HepG2 (cell line): ENCODE results near the gene SCRT2. TPM values are rescaled to one million over a fixed set of nuclear protein-coding genes. Genes with fewer than 3 reads are reported as not detected.

Experiments
- FOXM1 ChIP-seq: sonication (generic); formaldehyde crosslinking; IDR thresholded peaks from 2 replicates; pipeline ENCODE4 v1.5.0; 2020; ENCODE audit warnings: missing genetic modification reagents
- GZF1 ChIP-seq: sonication (generic); formaldehyde crosslinking; IDR thresholded peaks from 2 replicates; pipeline ENCODE4 v1.5.1; 2020; ENCODE audit warnings: mild to moderate bottlenecking, missing genetic modification reagents
- HIC2 ChIP-seq: sonication (generic); formaldehyde crosslinking; IDR thresholded peaks from 2 replicates; pipeline ENCODE4 v1.9.0; 2022; ENCODE audit warnings: low read depth, missing genetic modification reagents
- JUNB ChIP-seq: sonication (generic); formaldehyde crosslinking; IDR thresholded peaks from 2 replicates; pipeline ENCODE4 v1.8.0; 2022; ENCODE audit warnings: missing genetic modification reagents, mild to moderate bottlenecking, borderline replicate concordance
- MEF2D ChIP-seq: sonication (generic); formaldehyde crosslinking; IDR thresholded peaks from 2 replicates; pipeline ENCODE4 v1.5.1; 2020; ENCODE audit warnings: mild to moderate bottlenecking, missing genetic modification reagents
- PHF5A ChIP-seq: IDR thresholded peaks from one replicate; pipeline ENCODE4 v1.6.1; 2018; ENCODE audit warnings: low read depth, missing genetic modification reagents; ENCODE audit not compliant: unreplicated experiment
- SOX5 ChIP-seq: IDR thresholded peaks from 2 replicates; pipeline ENCODE4 v1.6.1; 2016; ENCODE audit warnings: borderline replicate concordance
- ZFP82 ChIP-seq: sonication (generic); formaldehyde crosslinking; IDR thresholded peaks from 2 replicates; pipeline ENCODE4 v1.5.1; 2020; ENCODE audit warnings: mild to moderate bottlenecking, missing genetic modification reagents, borderline replicate concordance
- ZNF12 ChIP-seq: sonication (generic); formaldehyde crosslinking; IDR thresholded peaks from 2 replicates; pipeline ENCODE4 v1.5.0; 2020; ENCODE audit warnings: missing genetic modification reagents
- ZNF281 ChIP-seq: sonication (generic); formaldehyde crosslinking; IDR thresholded peaks from 2 replicates; pipeline ENCODE4 v1.4.0; 2020; ENCODE audit warnings: missing genetic modification reagents, borderline replicate concordance
- ZNF512 ChIP-seq: sonication (generic); formaldehyde crosslinking; IDR thresholded peaks from 2 replicates; pipeline ENCODE4 v1.4.0; 2020; ENCODE audit warnings: mild to moderate bottlenecking, missing genetic modification reagents
- ZNF547 ChIP-seq: sonication (generic); formaldehyde crosslinking; IDR thresholded peaks from 2 replicates; pipeline ENCODE4 v1.5.1; 2020; ENCODE audit warnings: mild to moderate bottlenecking, missing genetic modification reagents
- polyA plus RNA-seq, 8 experiments: library from polyadenylated mRNA; depleted of rRNA in 3 of 8; stranded (reverse) in 7 of 8; unstranded in 1 of 8; fragments of >200 nt; fragmentation: Illumina TruSeq in 4 of 8; extraction: Trizol in 4 of 8; gene quantifications; 2 replicates each; pipeline versions ENCODE4 v1.2.1 to v1.2.3, GENCODE V29; 2011 to 2016; ENCODE audit warnings: low read depth in 4 of 8, missing spikeins in 1 of 8, mixed read lengths in 1 of 8; ENCODE audit not compliant: insufficient read depth in 1 of 8
- total RNA-seq, 5 experiments: library from RNA; depleted of rRNA; stranded (reverse); fragments of >200 nt; fragmentation: Illumina TruSeq; extraction: Trizol; gene quantifications; 2 replicates each; pipeline ENCODE4 v1.2.3, GENCODE V29; 2016; ENCODE audit warnings: low read depth in 1 of 5
- TF ChIP-seq, protein P1 (sequence below): sonication (generic); formaldehyde crosslinking; IDR thresholded peaks from 2 replicates; pipeline ENCODE4 v1.5.0; 2020; ENCODE audit warnings: mild to moderate bottlenecking, missing genetic modification reagents
- TF ChIP-seq, protein P2 (sequence below): sonication (generic); formaldehyde crosslinking; IDR thresholded peaks from 2 replicates; pipeline ENCODE4 v1.5.0; 2020; ENCODE audit warnings: mild to moderate bottlenecking, missing genetic modification reagents, borderline replicate concordance

SCRT2 gene
- total and polyA plus RNA-seq, 2 of the 13 experiments (the other 11 are each of a cell fraction or from before 2014, with no cell fraction given) = not detected

GRCh38 chr20:675453-676314, at the start of gene SCRT2 (continued):
- TF ChIP-seq, protein P1, sequence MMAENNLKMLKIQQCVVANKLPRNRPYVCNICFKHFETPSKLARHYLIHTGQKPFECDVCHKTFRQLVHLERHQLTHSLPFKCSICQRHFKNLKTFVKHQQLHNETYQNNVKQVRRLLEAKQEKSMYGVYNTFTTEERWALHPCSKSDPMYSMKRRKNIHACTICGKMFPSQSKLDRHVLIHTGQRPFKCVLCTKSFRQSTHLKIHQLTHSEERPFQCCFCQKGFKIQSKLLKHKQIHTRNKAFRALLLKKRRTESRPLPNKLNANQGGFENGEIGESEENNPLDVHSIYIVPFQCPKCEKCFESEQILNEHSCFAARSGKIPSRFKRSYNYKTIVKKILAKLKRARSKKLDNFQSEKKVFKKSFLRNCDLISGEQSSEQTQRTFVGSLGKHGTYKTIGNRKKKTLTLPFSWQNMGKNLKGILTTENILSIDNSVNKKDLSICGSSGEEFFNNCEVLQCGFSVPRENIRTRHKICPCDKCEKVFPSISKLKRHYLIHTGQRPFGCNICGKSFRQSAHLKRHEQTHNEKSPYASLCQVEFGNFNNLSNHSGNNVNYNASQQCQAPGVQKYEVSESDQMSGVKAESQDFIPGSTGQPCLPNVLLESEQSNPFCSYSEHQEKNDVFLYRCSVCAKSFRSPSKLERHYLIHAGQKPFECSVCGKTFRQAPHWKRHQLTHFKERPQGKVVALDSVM (CRISPR knock-in tag) = peak; percentile 79
- TF ChIP-seq GZF1 (CRISPR knock-in tag) = peak; percentile 63; the same call in 1 of the 2 replicates
- TF ChIP-seq ZNF512 (CRISPR knock-in tag) = peak; percentile 96
- peak; percentile 71; the same call in 1 of the 2 replicates for TF ChIP-seq JUNB (CRISPR knock-in tag)
- TF ChIP-seq ZFP82 = peak; percentile 96; the same call in 1 of the 2 replicates
- peak; percentile 55; the same call in 1 of the 2 replicates for TF ChIP-seq SOX5
- TF ChIP-seq, protein P2, sequence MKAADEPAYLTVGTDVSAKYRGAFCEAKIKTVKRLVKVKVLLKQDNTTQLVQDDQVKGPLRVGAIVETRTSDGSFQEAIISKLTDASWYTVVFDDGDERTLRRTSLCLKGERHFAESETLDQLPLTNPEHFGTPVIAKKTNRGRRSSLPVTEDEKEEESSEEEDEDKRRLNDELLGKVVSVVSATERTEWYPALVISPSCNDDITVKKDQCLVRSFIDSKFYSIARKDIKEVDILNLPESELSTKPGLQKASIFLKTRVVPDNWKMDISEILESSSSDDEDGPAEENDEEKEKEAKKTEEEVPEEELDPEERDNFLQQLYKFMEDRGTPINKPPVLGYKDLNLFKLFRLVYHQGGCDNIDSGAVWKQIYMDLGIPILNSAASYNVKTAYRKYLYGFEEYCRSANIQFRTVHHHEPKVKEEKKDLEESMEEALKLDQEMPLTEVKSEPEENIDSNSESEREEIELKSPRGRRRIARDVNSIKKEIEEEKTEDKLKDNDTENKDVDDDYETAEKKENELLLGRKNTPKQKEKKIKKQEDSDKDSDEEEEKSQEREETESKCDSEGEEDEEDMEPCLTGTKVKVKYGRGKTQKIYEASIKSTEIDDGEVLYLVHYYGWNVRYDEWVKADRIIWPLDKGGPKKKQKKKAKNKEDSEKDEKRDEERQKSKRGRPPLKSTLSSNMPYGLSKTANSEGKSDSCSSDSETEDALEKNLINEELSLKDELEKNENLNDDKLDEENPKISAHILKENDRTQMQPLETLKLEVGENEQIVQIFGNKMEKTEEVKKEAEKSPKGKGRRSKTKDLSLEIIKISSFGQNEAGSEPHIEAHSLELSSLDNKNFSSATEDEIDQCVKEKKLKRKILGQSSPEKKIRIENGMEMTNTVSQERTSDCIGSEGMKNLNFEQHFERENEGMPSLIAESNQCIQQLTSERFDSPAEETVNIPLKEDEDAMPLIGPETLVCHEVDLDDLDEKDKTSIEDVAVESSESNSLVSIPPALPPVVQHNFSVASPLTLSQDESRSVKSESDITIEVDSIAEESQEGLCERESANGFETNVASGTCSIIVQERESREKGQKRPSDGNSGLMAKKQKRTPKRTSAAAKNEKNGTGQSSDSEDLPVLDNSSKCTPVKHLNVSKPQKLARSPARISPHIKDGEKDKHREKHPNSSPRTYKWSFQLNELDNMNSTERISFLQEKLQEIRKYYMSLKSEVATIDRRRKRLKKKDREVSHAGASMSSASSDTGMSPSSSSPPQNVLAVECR (CRISPR knock-in tag) = peak; percentile 93
- TF ChIP-seq PHF5A = peak; percentile 60
- TF ChIP-seq MEF2D (CRISPR knock-in tag) = no peak
- TF ChIP-seq ZNF12 = peak; percentile 33; the same call in 1 of the 2 replicates
- peak; percentile 47; the same call in 1 of the 2 replicates for TF ChIP-seq HIC2 (CRISPR knock-in tag)
- TF ChIP-seq FOXM1 (CRISPR knock-in tag) = 0 out of 2 replicates have a peak, but pooled peaks have one; percentile 84
- peak; percentile 67 for TF ChIP-seq ZNF281
- peak; percentile 99 for TF ChIP-seq ZNF547 (CRISPR knock-in tag)
